Activated CD4-positive, CD25-positive, alpha-beta regulatory T cell treated with anti-CD3 and anti-CD28 coated beads, Interleukin-2, amount 50 U/mL, for 16 hours (primary cell): Measurements from ENCODE around the gene TRRAP.
"Not testable (repeated sequence)": the region's sequence is repeated elsewhere in the genome, so short reads cannot be mapped to it uniquely, and the experiment has no call there.

ENCODE experiments used
- DNase-seq: peaks from one replicate; pipeline ENCODE4 v3.0.0-alpha.2; 2020; ENCODE audit warnings: low read depth, low spot score

The TRRAP gene

GRCh38 chr7:98878365-98879197 lies at the start of gene TRRAP:
TRRAP (plus strand) TSS chr7:98878532; CDS start chr7:98881151, 2,619 bp downstream.
- DNase-seq = peak; percentile 55

- no peak for DNase-seq
These were observed 47.3 kb upstream of the TRRAP start for GRCh38 chr7:98830972-98831548.

GRCh38 chr7:98831641-98832221 lies 46.6 kb upstream of the TRRAP start:
- DNase-seq = no peak

GRCh38 chr7:98833022-98833421 lies 45.3 kb upstream of the TRRAP start:
- no peak for DNase-seq

GRCh38 chr7:98834949-98835348 lies 43.4 kb upstream of the TRRAP start:
- no peak for DNase-seq

- DNase-seq = no peak
These were observed 41.3 kb upstream of the TRRAP start for GRCh38 chr7:98836811-98837629.

- DNase-seq = no peak
These were observed 40.7 kb upstream of the TRRAP start for GRCh38 chr7:98837630-98837972.

- no peak for DNase-seq
These were observed 38.2 kb upstream of the TRRAP start for GRCh38 chr7:98840096-98840495.

- DNase-seq = no peak
These were observed 37.6 kb upstream of the TRRAP start for GRCh38 chr7:98840722-98841121.

- DNase-seq = peak; percentile 54
These were observed 36.9 kb upstream of the TRRAP start for GRCh38 chr7:98841179-98841997.

- DNase-seq = not testable (repeated sequence)
These were observed 35.8 kb upstream of the TRRAP start for GRCh38 chr7:98842552-98842951.

GRCh38 chr7:98848918-98849317 lies 29.4 kb upstream of the TRRAP start:
- DNase-seq = no peak

GRCh38 chr7:98852826-98853225 lies 25.5 kb upstream of the TRRAP start:
- DNase-seq = no peak

GRCh38 chr7:98855610-98856422 lies 22.5 kb upstream of the TRRAP start:
- no peak for DNase-seq

GRCh38 chr7:98860071-98860470 lies 18.3 kb upstream of the TRRAP start:
- no peak for DNase-seq

GRCh38 chr7:98862203-98862602 lies 16.1 kb upstream of the TRRAP start:
- DNase-seq = no peak

GRCh38 chr7:98862716-98863420 lies 15.5 kb upstream of the TRRAP start:
- DNase-seq = no peak

GRCh38 chr7:98863601-98864000 lies 14.7 kb upstream of the TRRAP start:
- DNase-seq = no peak

- DNase-seq = no peak
These were observed 13.4 kb upstream of the TRRAP start for GRCh38 chr7:98864731-98865453.
